HG03575 (cell line): Measurements from ENCODE around the gene ZCCHC3.

Experiments
- ATAC-seq: cut with Tn5 transposase; IDR thresholded peaks from one replicate; pipeline ENCODE4 v1.9.1; 2021; ENCODE audit not compliant: unreplicated experiment, insufficient number of reproducible peaks, low FRiP score; ENCODE audit errors: extremely low read depth

ZCCHC3 gene

GRCh38 chr20:278607-279571 lies 18.5 kb upstream of the ZCCHC3 start:
- ATAC-seq: no peak

DNA sequence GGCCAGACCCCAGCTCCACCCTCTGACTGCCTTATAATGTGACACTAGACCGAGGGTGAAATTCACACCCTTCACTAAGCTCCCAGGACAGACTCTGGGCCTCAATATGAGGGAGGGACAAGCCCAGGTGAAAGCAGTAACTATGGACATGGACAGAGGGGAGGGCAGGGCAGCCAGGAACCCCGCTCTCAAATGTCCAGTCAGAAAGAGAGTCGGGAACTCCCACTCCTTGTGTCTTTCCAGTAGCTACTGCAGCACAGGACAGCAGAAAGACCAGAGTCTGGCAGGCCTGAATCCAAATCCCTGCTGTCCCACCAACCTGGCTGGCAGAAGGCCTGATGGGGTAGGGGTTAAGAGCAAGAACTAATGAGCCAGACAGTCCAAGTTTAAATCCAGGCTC lies 13.2 kb upstream of the ZCCHC3 start:
- no peak for ATAC-seq

- ATAC-seq: no peak
Measured at GRCh38 chr20:286508-286907, 10.9 kb upstream of the ZCCHC3 start.

DNA sequence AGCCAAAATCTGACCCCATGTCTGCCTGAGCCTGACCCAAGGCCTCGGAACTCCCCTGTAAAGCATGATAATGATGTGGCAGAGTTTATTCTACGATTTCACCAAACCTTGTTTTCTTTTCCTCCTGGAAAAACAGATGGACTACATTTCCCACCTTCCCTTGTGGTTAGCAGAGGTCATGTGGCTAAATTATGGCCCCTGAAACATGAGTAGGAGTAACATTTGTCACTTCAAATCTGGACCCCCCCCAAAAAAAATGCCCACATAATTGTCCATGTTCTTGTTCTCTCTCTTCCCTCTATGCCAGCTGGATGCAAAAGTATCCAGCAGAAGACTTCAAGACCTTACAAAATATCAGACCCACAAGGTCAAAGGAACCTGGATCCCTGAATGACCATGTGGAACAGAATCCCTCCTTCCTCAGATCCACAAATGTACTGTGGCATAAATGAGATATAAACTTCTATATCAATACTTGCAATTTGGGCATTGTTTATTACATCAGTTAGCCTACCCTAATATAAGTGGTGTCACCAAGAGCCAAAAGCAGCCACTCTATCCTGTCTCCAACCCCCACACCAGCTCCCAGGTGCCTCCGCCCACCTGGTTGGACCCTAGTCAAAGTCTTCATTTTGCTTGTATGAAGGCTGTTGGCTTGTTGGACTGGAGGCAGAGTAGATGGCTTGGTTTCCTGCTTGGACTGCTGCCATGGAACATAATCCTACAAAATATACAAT lies 8.2 kb upstream of the ZCCHC3 start:
- ATAC-seq: no peak

GRCh38 chr20:289693-290083 lies 7.7 kb upstream of the ZCCHC3 start:
- ATAC-seq: no peak

- no peak for ATAC-seq
Measured at GRCh38 chr20:290084-290831, 7.1 kb upstream of the ZCCHC3 start, which contains the start of gene C20orf96. Gene C20orf96, minus strand, starts transcription at chr20:290750. Its CDS starts 140 bp downstream, at chr20:290610.

DNA sequence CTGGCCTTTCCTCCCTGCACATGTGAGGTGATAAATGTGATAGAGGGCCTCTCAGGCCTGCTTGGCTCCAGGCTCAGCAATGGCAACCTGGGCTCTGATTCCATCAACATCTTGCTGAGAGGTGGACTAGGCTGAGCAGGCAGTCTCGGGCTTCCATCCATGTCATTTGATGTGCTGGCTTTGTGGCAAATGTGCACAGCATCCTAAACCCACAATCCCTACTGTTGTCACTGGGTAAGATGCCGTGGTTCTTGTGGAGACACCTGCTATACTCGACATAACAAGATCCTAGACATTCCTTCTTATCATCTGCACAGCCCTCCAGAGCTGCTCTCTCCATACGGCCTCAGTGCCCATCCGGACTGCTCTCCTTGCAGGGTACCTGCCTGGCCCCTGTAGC lies 2.8 kb upstream of the ZCCHC3 start:
- ATAC-seq: no peak

DNA sequence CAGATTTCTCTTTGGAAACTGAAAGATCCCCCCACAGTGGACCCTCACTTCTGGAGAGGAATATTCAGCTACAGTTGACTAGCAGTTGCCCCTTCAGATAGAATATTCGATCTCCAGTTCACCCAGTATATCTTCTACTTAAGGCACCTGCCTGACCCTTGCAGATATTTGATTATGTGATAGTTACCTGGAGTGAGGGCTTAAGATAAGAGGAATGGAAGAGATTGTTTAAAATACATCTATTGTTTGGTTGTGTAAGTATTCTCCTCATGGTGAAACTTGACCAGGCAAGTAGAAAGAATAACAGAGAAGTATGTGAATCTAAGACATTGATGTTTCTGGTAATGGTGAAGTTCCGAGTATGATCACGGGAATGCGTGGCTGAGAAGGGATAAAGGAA lies 1.6 kb upstream of the ZCCHC3 start:
- no peak for ATAC-seq

DNA sequence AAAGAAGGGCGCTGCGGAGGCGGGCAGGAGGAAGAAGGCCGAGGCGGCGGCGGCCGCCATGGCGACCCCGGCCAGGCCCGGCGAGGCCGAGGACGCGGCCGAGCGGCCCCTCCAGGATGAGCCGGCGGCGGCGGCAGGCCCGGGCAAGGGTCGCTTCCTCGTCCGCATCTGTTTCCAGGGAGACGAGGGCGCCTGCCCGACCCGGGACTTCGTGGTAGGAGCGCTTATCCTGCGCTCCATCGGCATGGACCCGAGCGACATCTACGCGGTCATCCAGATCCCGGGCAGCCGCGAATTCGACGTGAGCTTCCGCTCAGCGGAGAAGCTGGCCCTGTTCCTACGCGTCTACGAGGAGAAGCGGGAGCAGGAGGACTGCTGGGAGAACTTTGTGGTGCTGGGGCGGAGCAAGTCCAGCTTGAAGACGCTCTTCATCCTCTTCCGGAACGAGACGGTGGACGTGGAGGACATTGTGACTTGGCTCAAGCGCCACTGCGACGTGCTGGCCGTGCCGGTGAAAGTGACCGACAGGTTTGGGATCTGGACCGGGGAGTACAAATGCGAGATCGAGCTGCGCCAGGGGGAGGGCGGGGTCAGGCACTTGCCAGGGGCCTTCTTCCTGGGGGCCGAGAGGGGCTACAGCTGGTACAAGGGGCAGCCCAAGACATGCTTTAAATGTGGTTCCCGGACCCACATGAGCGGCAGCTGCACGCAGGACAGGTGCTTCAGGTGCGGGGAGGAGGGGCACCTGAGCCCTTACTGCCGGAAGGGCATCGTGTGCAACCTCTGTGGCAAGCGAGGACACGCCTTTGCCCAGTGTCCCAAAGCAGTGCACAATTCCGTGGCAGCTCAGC lies 780 bp downstream of the ZCCHC3 start:
- ATAC-seq: no peak

DNA sequence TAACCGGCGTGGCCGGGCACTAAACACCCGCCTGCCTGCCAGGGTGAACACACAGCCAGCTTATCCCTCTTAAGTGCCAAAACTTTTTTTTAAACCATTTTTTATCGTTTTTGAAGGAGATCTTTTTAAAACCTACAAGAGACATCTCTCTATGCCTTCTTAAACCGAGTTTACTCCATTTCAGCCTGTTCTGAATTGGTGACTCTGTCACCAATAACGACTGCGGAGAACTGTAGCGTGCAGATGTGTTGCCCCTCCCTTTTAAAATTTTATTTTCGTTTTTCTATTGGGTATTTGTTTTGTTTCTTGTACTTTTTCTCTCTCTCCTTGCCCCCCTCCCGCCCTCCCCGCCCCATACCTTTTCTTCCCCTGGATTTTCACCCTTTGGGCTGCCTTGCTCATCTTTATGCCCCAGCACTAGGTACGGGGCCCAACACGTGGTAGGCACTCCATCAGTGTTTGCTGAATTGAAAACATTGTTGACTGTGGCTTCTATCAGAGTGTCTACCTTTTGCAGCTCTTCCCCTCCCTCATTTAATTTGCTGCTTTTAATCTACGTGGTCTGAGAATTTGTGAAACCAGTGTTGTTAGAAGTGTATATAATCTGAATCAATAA lies 1.5 kb downstream of the ZCCHC3 start:
- ATAC-seq: no peak

DNA sequence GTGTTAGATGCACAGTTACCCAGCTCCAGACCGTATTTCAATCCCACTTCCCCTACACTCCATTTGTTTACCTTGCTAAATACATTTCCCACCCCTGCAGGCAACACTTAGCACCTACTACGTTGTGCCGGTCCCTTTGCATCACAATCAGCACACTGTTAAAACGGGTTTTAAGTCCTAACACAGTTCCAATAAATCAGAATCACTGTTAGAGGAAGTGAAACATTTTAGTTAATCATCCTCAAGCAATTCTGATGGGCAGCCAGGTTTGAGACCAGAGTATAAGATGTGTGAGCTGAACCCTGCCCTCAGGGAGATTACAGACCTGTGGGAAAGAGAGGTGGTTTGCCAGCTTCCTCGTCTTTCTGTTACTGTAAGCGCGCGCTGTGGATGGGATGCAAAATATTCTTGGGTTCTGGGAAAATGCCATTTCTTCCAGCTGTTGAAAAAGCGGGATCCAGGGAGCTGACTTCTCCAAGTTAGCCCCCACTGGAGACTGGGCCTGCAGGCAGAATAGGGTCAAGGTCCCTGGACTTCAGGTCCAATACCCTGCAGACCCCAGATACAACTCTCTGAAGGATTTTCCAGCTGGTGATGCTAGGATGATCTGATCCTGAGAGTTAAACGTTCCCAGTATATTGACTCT lies 3.1 kb downstream of the ZCCHC3 start:
- no peak for ATAC-seq

GRCh38 chr20:301886-302848 lies 4.8 kb downstream of the ZCCHC3 start:
- no peak for ATAC-seq

- no peak for ATAC-seq
Measured at GRCh38 chr20:305745-306144, 8.4 kb downstream of the ZCCHC3 start.

DNA sequence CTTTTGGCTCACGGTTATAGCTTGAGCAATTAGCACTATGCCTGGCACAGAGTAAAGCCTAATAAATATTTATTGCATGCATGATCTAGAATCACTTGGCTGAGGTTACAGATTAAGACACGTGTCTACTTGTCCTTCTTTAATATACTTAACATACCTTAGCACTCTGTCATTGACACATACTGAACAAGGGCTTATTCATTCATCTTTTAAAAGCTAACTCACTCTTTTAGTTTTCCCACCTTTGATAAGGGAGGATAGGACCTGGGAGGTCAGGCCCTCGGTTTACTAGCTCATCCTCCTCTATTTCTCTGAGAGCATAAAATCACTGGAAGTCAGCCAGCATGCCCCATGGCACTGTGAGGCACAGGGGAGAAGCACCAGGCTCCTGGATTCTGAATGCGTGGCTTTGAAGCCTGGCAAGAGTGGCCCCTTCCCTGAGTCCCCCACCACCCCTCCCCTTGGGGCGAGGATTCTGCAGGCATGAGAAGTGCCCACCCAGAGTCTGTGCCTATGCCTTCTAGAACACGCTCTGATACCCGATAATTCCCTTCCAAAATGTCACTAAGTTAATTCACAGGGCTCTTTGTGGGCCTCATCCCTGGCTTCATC lies 11.2 kb downstream of the ZCCHC3 start:
- ATAC-seq: no peak

DNA sequence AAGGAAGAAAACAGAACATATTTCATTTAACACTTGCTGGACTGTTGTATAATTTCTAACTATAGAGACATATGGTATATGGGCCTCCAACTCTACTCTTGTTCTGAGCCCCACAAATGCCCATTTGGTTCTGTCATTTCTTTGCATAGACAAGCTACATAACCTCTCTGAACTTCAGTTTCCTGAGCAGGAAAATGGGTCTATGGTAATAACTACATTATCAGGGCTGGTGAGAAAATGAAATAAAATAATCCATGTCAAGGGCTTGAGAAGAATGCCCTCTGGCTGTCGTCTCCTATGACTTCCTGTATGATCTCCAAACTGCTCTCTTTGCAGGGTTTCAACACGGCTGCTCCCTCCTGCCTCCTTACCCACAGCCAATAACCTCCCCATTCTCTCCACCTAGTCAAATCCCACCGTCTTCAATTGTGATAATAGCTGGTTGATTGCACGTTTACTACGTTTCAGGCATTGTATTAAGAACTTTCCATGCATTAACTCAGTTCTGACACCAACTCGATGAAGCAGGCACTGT lies 12.0 kb downstream of the ZCCHC3 start:
- ATAC-seq: no peak
